ENCODE measurements around the gene DNAJC11. TPM values are rescaled to one million over a fixed set of nuclear protein-coding genes. Genes with fewer than 3 reads are reported as not detected.

The DNAJC11 gene
- total RNA-seq, 1 experiment from 2014 or later, result 93.6 TPM

DNA sequence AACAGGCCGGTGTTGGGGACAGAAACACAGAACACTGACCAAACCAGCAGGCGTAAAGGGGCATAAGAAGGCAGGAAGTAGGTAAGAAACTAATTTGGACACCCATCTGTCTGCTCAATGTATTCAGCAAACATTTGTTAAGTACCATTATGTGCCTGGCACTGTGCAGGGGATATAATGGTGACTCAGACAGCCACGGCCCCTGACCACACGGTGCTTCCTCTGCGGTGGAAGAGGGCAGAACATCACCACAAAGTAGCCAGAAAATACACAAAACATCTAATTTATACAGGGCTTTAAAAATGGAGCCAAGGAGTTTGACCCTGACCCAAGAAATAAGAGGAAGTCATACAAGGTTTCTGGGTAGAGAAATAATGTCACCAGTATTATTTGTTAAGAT is 12.9 kb downstream of the DNAJC11 start:
- Histone ChIP-seq H3K27ac (ENCODE audit: low read length) (no peak overlapping the region), H3K4me3 (ENCODE audit: low read depth in 2 of 2, low read length in 2 of 2) (no peak overlapping the region), H3K9me3 (ENCODE audit: control insufficient read depth, insufficient read depth, low read depth, low read length) (no peaks in the 10 kb centered on the region), H3K4me1 (ENCODE audit: control insufficient read depth, insufficient read depth, low read length) (no peaks in the 10 kb centered on the region), H3K27me3 (ENCODE audit: control insufficient read depth, insufficient read depth, low read length) (no peaks in the 10 kb centered on the region), H3K36me3 (ENCODE audit: control insufficient read depth, insufficient read depth, low read length) (no peaks in the 10 kb centered on the region)
- intact Hi-C loops (cut with micrococcal nuclease; ENCODE audit: unreplicated experiment) (no loop called here), in situ Hi-C loops (cut with HindIII; ENCODE audit: low pct_unique_long_range_greater_than_20kb, low sequenced_read_pairs) (no loop called here)
- ChIA-PET POLR2A (no interaction called here), CTCF (no interaction called here)
- no peak for ATAC-seq
- BruUV-seq (replicated peaks), result no TSS peak
- no peak for DNase-seq (ENCODE audit: low read depth, low spot score)
- TF ChIP-seq, protein P1, sequence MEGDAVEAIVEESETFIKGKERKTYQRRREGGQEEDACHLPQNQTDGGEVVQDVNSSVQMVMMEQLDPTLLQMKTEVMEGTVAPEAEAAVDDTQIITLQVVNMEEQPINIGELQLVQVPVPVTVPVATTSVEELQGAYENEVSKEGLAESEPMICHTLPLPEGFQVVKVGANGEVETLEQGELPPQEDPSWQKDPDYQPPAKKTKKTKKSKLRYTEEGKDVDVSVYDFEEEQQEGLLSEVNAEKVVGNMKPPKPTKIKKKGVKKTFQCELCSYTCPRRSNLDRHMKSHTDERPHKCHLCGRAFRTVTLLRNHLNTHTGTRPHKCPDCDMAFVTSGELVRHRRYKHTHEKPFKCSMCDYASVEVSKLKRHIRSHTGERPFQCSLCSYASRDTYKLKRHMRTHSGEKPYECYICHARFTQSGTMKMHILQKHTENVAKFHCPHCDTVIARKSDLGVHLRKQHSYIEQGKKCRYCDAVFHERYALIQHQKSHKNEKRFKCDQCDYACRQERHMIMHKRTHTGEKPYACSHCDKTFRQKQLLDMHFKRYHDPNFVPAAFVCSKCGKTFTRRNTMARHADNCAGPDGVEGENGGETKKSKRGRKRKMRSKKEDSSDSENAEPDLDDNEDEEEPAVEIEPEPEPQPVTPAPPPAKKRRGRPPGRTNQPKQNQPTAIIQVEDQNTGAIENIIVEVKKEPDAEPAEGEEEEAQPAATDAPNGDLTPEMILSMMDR (IDR thresholded peaks at IDR 0.05), result no peak
- TF ChIP-seq TCF7L2 (IDR thresholded peaks at IDR 0.05; ENCODE audit: low read depth, low read length) (no peak), SIN3A (IDR thresholded peaks at IDR 0.05; ENCODE audit: borderline replicate concordance, insufficient read depth, low read depth, low read length) (no peak), POLR2AphosphoS5 (IDR thresholded peaks at IDR 0.05; ENCODE audit: low read depth, low read length) (no peak)
- TF ChIP-seq, protein P2, sequence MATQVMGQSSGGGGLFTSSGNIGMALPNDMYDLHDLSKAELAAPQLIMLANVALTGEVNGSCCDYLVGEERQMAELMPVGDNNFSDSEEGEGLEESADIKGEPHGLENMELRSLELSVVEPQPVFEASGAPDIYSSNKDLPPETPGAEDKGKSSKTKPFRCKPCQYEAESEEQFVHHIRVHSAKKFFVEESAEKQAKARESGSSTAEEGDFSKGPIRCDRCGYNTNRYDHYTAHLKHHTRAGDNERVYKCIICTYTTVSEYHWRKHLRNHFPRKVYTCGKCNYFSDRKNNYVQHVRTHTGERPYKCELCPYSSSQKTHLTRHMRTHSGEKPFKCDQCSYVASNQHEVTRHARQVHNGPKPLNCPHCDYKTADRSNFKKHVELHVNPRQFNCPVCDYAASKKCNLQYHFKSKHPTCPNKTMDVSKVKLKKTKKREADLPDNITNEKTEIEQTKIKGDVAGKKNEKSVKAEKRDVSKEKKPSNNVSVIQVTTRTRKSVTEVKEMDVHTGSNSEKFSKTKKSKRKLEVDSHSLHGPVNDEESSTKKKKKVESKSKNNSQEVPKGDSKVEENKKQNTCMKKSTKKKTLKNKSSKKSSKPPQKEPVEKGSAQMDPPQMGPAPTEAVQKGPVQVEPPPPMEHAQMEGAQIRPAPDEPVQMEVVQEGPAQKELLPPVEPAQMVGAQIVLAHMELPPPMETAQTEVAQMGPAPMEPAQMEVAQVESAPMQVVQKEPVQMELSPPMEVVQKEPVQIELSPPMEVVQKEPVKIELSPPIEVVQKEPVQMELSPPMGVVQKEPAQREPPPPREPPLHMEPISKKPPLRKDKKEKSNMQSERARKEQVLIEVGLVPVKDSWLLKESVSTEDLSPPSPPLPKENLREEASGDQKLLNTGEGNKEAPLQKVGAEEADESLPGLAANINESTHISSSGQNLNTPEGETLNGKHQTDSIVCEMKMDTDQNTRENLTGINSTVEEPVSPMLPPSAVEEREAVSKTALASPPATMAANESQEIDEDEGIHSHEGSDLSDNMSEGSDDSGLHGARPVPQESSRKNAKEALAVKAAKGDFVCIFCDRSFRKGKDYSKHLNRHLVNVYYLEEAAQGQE (IDR thresholded peaks at IDR 0.05; ENCODE audit: insufficient read depth in 1 of 2, low read depth in 2 of 2, low read length in 1 of 2), result no peak

DNA sequence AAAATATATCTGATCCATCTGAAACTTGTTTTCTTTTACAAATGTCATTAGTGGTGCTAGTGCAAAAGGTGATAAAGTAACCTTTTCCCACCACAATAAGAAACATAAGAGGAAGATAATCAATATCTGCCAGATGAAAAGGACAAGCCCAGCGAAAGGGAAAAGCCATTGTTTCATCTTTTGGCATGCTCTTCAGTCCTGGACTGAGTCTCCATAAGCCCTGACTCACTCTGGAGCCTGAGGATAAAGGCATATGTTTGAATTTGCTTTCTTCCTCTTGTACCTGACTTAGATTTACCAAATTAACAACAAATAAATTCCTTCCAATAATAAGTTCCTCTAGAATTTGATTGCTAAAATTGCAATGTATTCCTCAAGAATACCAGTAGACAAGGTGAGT is 13.6 kb downstream of the DNAJC11 start:
- CTCF ChIA-PET, result no interaction called here
- no TSS peak for BruUV-seq (replicated peaks)
- ATAC-seq, result no peak

More for the DNA sequence above, 13.6 kb downstream of the DNAJC11 start:
- DNase-seq (ENCODE audit: low read depth, low spot score), result no peak
- no peak for TF ChIP-seq POLR2AphosphoS5 (IDR thresholded peaks at IDR 0.05; ENCODE audit: low read depth, low read length)
- TF ChIP-seq SIN3A (IDR thresholded peaks at IDR 0.05; ENCODE audit: borderline replicate concordance, insufficient read depth, low read depth, low read length), result no peak
- TF ChIP-seq, protein P1 (IDR thresholded peaks at IDR 0.05), result no peak
- TF ChIP-seq, protein P2 (IDR thresholded peaks at IDR 0.05; ENCODE audit: insufficient read depth in 1 of 2, low read depth in 2 of 2, low read length in 1 of 2), result no peak
- TF ChIP-seq TCF7L2 (IDR thresholded peaks at IDR 0.05; ENCODE audit: low read depth, low read length), result no peak
- Histone ChIP-seq H3K9me3 (ENCODE audit: control insufficient read depth, insufficient read depth, low read depth, low read length) (no peaks in the 10 kb centered on the region), H3K36me3 (ENCODE audit: control insufficient read depth, insufficient read depth, low read length) (no peaks in the 10 kb centered on the region), H3K27me3 (ENCODE audit: control insufficient read depth, insufficient read depth, low read length) (no peaks in the 10 kb centered on the region), H3K4me3 (ENCODE audit: low read depth in 2 of 2, low read length in 2 of 2) (no peak overlapping the region), H3K27ac (ENCODE audit: low read length) (no peak overlapping the region), H3K4me1 (ENCODE audit: control insufficient read depth, insufficient read depth, low read length) (no peaks in the 10 kb centered on the region)
- in situ Hi-C loops (cut with HindIII; ENCODE audit: low pct_unique_long_range_greater_than_20kb, low sequenced_read_pairs) (no loop called here), intact Hi-C loops (cut with micrococcal nuclease; ENCODE audit: unreplicated experiment) (no loop called here)
- POLR2A ChIA-PET, result no interaction called here

All from Panc1 (cell line).